Naive thymus-derived CD4-positive, alpha-beta T cell (primary cell): ENCODE results near the gene ARIH2. TPM values are rescaled to one million over a fixed set of nuclear protein-coding genes. Genes with fewer than 3 reads are reported as not detected.
A peak's percentile ranks its signal among the peaks of the same experiment; 100 is the strongest.

Experiments
- ATAC-seq: fragments of 150-1000 bp; cut with Tn5 transposase; 2 replicates; pipeline ENCODE4 v1.10.0; 2021; ENCODE audit warnings: mild to moderate bottlenecking, moderate library complexity
- CTCF ChIA-PET: fragments of 350-600 bp; sonication (Branson Sonifier 250); formaldehyde crosslinking; loops from one replicate; lab custom pipeline; 2021; ENCODE audit warnings: antibody characterized with exemption; lab: Charles Lee
- POLR2A ChIA-PET: fragments of 350-600 bp; sonication (Branson Sonifier 250); formaldehyde crosslinking; loops from one replicate; lab custom pipeline; 2021; ENCODE audit warnings: antibody characterized with exemption, inconsistent platforms; lab: Charles Lee
- DNase-seq, 9 donors: peaks; one replicate each; pipeline versions ENCODE4 v3.0.0 to v3.0.0-alpha.2; 2020 to 2022; ENCODE audit warnings: mixed read lengths in 1 of 9
- H3K27ac ChIP-seq: one replicate; pipeline ENCODE4 v1.7.0; 2013; ENCODE audit warnings: mild to moderate bottlenecking, low read depth, low read length, moderate library complexity
- H3K27me3 ChIP-seq, 2 donors: one replicate each; pipeline ENCODE4 v1.7.0; 2013; ENCODE audit warnings: low read length in 2 of 2, mild to moderate bottlenecking in 2 of 2, moderate library complexity in 2 of 2; ENCODE audit not compliant: control insufficient read depth in 2 of 2, insufficient read depth in 2 of 2
- H3K36me3 ChIP-seq, 3 experiments: 1 replicate in 2 of 3; 2 replicates in 1 of 3; pipeline ENCODE4 v1.7.0; 2013; ENCODE audit warnings: low read length in 3 of 3, mild to moderate bottlenecking in 3 of 3, moderate library complexity in 1 of 3; ENCODE audit not compliant: insufficient read depth in 3 of 3, control insufficient read depth in 2 of 3
- H3K4me1 ChIP-seq, 2 donors: one replicate each; pipeline ENCODE4 v1.7.0; 2013; ENCODE audit warnings: low read length in 2 of 2, mild to moderate bottlenecking in 2 of 2, moderate library complexity in 1 of 2; ENCODE audit not compliant: control insufficient read depth in 2 of 2, insufficient read depth in 2 of 2
- H3K4me3 ChIP-seq: 2 replicates; pipeline ENCODE4 v1.7.0; 2013; ENCODE audit warnings: mild to moderate bottlenecking, low read length
- H3K9me3 ChIP-seq, 3 experiments: 1 replicate in 2 of 3; 2 replicates in 1 of 3; pipeline ENCODE4 v1.7.0; 2013; ENCODE audit warnings: low read length in 3 of 3; ENCODE audit not compliant: control insufficient read depth in 2 of 3
- H3K27ac Mint-ChIP-seq, 9 donors: one replicate each; pipeline ENCODE4 v1.8.0; 2020 to 2022; ENCODE audit warnings: mixed read lengths in 9 of 9, mild to moderate bottlenecking in 8 of 9, moderate library complexity in 5 of 9, inconsistent platforms in 2 of 9
- H3K27me3 Mint-ChIP-seq, 5 donors: one replicate each; pipeline ENCODE4 v1.8.0; 2021 to 2022; ENCODE audit warnings: mixed read lengths in 5 of 5, mild to moderate bottlenecking in 1 of 5
- H3K36me3 Mint-ChIP-seq, 5 donors: one replicate each; pipeline ENCODE4 v1.8.0; 2020 to 2022; ENCODE audit warnings: mixed read lengths in 5 of 5, mild to moderate bottlenecking in 3 of 5, inconsistent platforms in 1 of 5
- H3K4me1 Mint-ChIP-seq, 7 donors: one replicate each; pipeline ENCODE4 v1.8.0; 2020 to 2022; ENCODE audit warnings: mixed read lengths in 7 of 7, mild to moderate bottlenecking in 3 of 7, inconsistent platforms in 1 of 7
- H3K4me3 Mint-ChIP-seq, 10 donors: one replicate each; pipeline ENCODE4 v1.8.0; 2020 to 2022; ENCODE audit warnings: mild to moderate bottlenecking in 10 of 10, mixed read lengths in 10 of 10, moderate library complexity in 6 of 10, inconsistent platforms in 2 of 10
- H3K9me3 Mint-ChIP-seq, 11 donors: one replicate each; pipeline ENCODE4 v1.8.0; 2020 to 2022; ENCODE audit warnings: mixed read lengths in 11 of 11, mild to moderate bottlenecking in 4 of 11, inconsistent platforms in 1 of 11, moderate library complexity in 1 of 11
- intact Hi-C, 2 donors: fragments of 100-400 bp; cut with micrococcal nuclease; formaldehyde crosslinking; loops; one replicate each; pipeline ENCODE4 v1.15.1; 2023
- polyA plus RNA-seq, 2 donors: library from polyadenylated mRNA; unstranded; fragments of 300-500 nt; fragmentation: Illumina TruSeq; gene quantifications; one replicate each; pipeline ENCODE4 v1.2.3, GENCODE V29; 2021
- total RNA-seq, 6 experiments: library from RNA in 5 of 6; stranded (reverse) in 5 of 6; gene quantifications; 1 replicate in 5 of 6; 2 replicates in 1 of 6; pipeline ENCODE4 v1.2.3 and lab custom pipeline; 2021 to 2026

Gene ARIH2
- total and polyA plus RNA-seq, 7 experiments from 2014 or later: 103 to 189 (median 140) TPM

DNA sequence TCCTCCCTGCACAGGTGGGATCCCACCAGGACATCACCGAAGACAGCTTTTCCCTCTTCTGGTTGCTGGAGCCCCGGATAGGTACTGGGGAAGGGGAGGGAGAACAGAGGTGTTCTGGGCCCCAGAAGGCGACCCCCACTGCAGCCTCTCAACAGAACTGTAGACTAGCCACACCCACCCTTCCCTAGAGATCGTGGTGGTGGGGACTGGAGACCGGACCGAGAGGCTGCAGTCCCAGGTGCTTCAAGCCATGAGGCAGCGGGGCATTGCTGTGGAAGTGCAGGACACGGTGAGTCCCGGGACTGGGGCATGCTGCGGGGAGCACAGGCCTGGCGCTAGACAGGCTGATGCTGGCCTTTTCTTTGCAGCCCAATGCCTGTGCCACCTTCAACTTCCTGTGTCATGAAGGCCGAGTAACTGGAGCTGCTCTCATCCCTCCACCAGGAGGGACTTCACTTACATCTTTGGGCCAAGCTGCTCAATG lies 104.1 kb downstream of the ARIH2 start:
- Histone ChIP-seq H3K36me3 (peaks cover 10 to 46% (median 11%) of the 10 kb centered on the region in 3 experiments), H3K4me3 (peak overlapping the region; percentile 99), H3K4me1 (peaks cover 18 to 19% of the 10 kb centered on the region in 2 donors), H3K9me3 (no peaks in the 10 kb centered on the region), H3K27me3 (no peaks in the 10 kb centered on the region), H3K27ac (peak overlapping the region; percentile 98)
- intact Hi-C loops: loop anchor here (1.0 to 10.0 kb wide), 5 partner anchors 136 to 1332 kb away; partner anchors contain the start of genes PFKFB4 (in 2 of the 2), CYB561D2 (in 1 of the 2), HYAL3 (in 1 of the 2) and NAA80 (in 1 of the 2)
- peak overlapping the region; percentile 92 to 99 (median 97) for H3K4me3 Mint-ChIP-seq
- ChIA-PET CTCF (interaction anchor here (0.6 to 5.9 kb wide), 10 partner anchors 9 to 148 kb away, joined by 3 to 51 read pairs (median 6); partner anchors contain the start of genes P4HTM, QRICH1 and WDR6), POLR2A (interaction anchor here (1.1 to 11.9 kb wide), 14 partner anchors 10 to 532 kb away, joined by 3 to 247 read pairs (median 13); partner anchors contain the start of genes BSN, IP6K2, P4HTM and QARS1)
- peak overlapping the region; percentile 95 to 99 (median 98) for H3K27ac Mint-ChIP-seq
- H3K36me3 Mint-ChIP-seq: peaks cover 0 to 31% (median 0%) of the 10 kb centered on the region in 5 donors
- peaks cover 18 to 60% (median 47%) of the 10 kb centered on the region in 7 donors for H3K4me1 Mint-ChIP-seq
- no peaks in the 10 kb centered on the region for H3K9me3 Mint-ChIP-seq
- peaks cover 0 to 2% (median 0%) of the 10 kb centered on the region in 5 donors for H3K27me3 Mint-ChIP-seq
- no peak for ATAC-seq
- DNase-seq: no peak

GRCh38 chr3:49023775-49024174 lies 105.1 kb downstream of the ARIH2 start:
- H3K9me3 Mint-ChIP-seq: no peaks in the 10 kb centered on the region
- H3K27me3 ChIP-seq: no peaks in the 10 kb centered on the region
- no peak overlapping the region for H3K27ac ChIP-seq
- DNase-seq (no peak), ATAC-seq (no peak)
- H3K4me1 Mint-ChIP-seq: peaks cover 16 to 68% (median 52%) of the 10 kb centered on the region in 7 donors
- peaks cover 25 to 26% of the 10 kb centered on the region in 2 donors for H3K4me1 ChIP-seq
- peaks cover 0 to 32% (median 0%) of the 10 kb centered on the region in 5 donors for H3K36me3 Mint-ChIP-seq
- H3K4me3 Mint-ChIP-seq: peak overlapping the region; percentile 50 to 99 (median 97)
- intact Hi-C loops: loop anchor here (5.0 to 10.0 kb wide), 3 partner anchors 466 to 1331 kb away; partner anchors contain the start of genes PFKFB4 (in 2 of the 2), CYB561D2 (in 1 of the 2), HYAL3 (in 1 of the 2) and NAA80 (in 1 of the 2)
- ChIA-PET CTCF (interaction anchor here (5.9 kb wide), 1 partner anchor 34 kb away, joined by 51 read pairs; the partner anchor contains the start of gene P4HTM), POLR2A (interaction anchor here (0.6 to 11.9 kb wide), 11 partner anchors 9 to 1276 kb away, joined by 3 to 179 read pairs (median 4); partner anchors contain the start of genes BSN, P4HTM, USP4 and WDR6)
- H3K27me3 Mint-ChIP-seq: peaks cover 0 to 2% (median 0%) of the 10 kb centered on the region in 5 donors
- no peak overlapping the region for H3K4me3 ChIP-seq
- H3K9me3 ChIP-seq: no peaks in the 10 kb centered on the region
- H3K27ac Mint-ChIP-seq: peak overlapping the region in 6 of 9 donors; percentile 60 to 98 (median 95)
- H3K36me3 ChIP-seq: peaks cover 10 to 46% (median 11%) of the 10 kb centered on the region in 3 experiments

- Mint-ChIP-seq H3K27me3 (peaks cover 0 to 2% (median 0%) of the 10 kb centered on the region in 5 donors), H3K4me1 (peaks cover 19 to 71% (median 53%) of the 10 kb centered on the region in 7 donors), H3K4me3 (peak overlapping the region in 3 of 10 donors; percentile 92 to 97 (median 97)), H3K36me3 (peaks cover 0 to 33% (median 4%) of the 10 kb centered on the region in 5 donors), H3K9me3 (peaks cover 0 to 6% (median 0%) of the 10 kb centered on the region in 11 donors), H3K27ac (peak overlapping the region in 4 of 9 donors; percentile 36 to 97 (median 84))
- intact Hi-C loops: loop anchor here (5.0 to 10.0 kb wide), 3 partner anchors 467 to 1330 kb away; partner anchors contain the start of genes PFKFB4 (in 2 of the 2), CYB561D2 (in 1 of the 2), HYAL3 (in 1 of the 2) and NAA80 (in 1 of the 2)
- H3K27me3 ChIP-seq: no peaks in the 10 kb centered on the region
- peaks cover 25 to 27% of the 10 kb centered on the region in 2 donors for H3K4me1 ChIP-seq
- no peaks in the 10 kb centered on the region for H3K9me3 ChIP-seq
- DNase-seq: no peak
- H3K36me3 ChIP-seq: peaks cover 10 to 46% (median 11%) of the 10 kb centered on the region in 3 experiments
- POLR2A ChIA-PET: interaction anchor here (0.6 to 11.9 kb wide), 9 partner anchors 16 to 1275 kb away, joined by 3 to 179 read pairs (median 4); partner anchors contain the start of genes BSN, P4HTM, USP4 and WDR6
- H3K27ac ChIP-seq: no peak overlapping the region
- ATAC-seq: no peak
- H3K4me3 ChIP-seq: no peak overlapping the region
- CTCF ChIA-PET: interaction anchor here (5.9 kb wide), 1 partner anchor 35 kb away, joined by 51 read pairs; the partner anchor contains the start of gene P4HTM
These were observed 105.8 kb downstream of the ARIH2 start for GRCh38 chr3:49024449-49024848.

DNA sequence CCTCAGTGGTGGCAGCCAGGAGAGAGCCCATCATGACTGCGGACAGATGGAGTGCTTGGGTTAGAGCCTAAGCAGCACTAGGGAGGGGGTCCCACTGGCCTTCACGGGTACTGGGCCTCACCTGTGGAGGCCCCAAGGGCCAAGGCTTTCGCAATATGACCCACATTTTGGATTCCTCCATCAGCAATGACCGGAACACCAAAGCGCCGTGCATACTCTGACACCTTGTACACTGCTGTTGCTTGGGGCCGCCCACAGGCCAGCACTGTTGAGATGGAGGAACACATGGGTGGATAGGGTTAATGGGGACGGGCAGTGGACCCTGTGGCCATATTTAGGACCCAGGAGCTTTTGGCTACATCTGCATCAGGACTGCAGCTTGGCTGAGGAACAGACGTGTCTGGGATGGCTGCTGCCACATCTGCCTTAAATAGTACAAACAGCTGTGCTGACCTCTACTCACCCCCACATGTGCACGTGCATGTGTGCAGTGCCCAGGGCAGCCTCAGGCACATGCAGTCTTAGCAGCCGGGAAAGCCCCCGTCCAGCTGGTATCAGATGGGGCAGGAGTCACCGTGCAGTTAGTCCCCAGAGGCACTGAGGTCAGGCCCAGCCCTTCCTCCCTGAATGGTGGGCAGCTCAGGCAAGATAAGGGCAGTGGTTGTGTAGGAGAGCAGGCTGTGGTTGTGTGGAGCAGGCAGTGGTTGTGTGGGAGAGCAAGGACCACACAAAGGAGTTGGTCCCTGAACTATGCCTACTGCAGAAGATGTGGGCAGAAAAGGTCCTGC lies 106.6 kb downstream of the ARIH2 start:
- Mint-ChIP-seq H3K36me3 (peaks cover 0 to 34% (median 5%) of the 10 kb centered on the region in 5 donors), H3K4me3 (peak overlapping the region in 2 of 10 donors; percentile 6 to 63), H3K4me1 (peaks cover 20 to 69% (median 48%) of the 10 kb centered on the region in 7 donors), H3K9me3 (peaks cover 0 to 6% (median 0%) of the 10 kb centered on the region in 11 donors), H3K27ac (peak overlapping the region in 5 of 9 donors; percentile 16 to 74 (median 51)), H3K27me3 (peaks cover 0 to 2% (median 0%) of the 10 kb centered on the region in 5 donors)
- peaks cover 10 to 49% (median 11%) of the 10 kb centered on the region in 3 experiments for H3K36me3 ChIP-seq
- no peak overlapping the region for H3K4me3 ChIP-seq
- no peak overlapping the region for H3K27ac ChIP-seq
- ChIA-PET POLR2A (interaction anchor here (0.6 to 11.9 kb wide), 10 partner anchors 8 to 315 kb away, joined by 3 to 179 read pairs (median 4); partner anchors contain the start of genes P4HTM, USP4 and WDR6), CTCF (interaction anchor here (5.9 kb wide), 1 partner anchor 36 kb away, joined by 51 read pairs; the partner anchor contains the start of gene P4HTM)
- peaks cover 20 to 23% of the 10 kb centered on the region in 2 donors for H3K4me1 ChIP-seq
- DNase-seq: no peak
- no peaks in the 10 kb centered on the region for H3K9me3 ChIP-seq
- no peaks in the 10 kb centered on the region for H3K27me3 ChIP-seq
- no peak for ATAC-seq
- intact Hi-C loops: loop anchor here in 1 of 2 donors (5.0 to 10.0 kb wide), 2 partner anchors 132 to 1330 kb away; partner anchors contain the start of genes CYB561D2, NPRL2 and TMEM115

GRCh38 chr3:49025793-49026520 lies 107.3 kb downstream of the ARIH2 start:
- H3K9me3 ChIP-seq: no peaks in the 10 kb centered on the region
- Mint-ChIP-seq H3K4me3 (peak overlapping the region in 1 of 10 donors; percentile 63), H3K4me1 (peaks cover 15 to 67% (median 45%) of the 10 kb centered on the region in 7 donors), H3K27ac (peak overlapping the region in 6 of 9 donors; percentile 29 to 81 (median 56)), H3K36me3 (peaks cover 0 to 35% (median 5%) of the 10 kb centered on the region in 5 donors), H3K9me3 (peaks cover 0 to 6% (median 0%) of the 10 kb centered on the region in 11 donors), H3K27me3 (peaks cover 0 to 2% (median 0%) of the 10 kb centered on the region in 5 donors)
- POLR2A ChIA-PET: interaction anchor here (0.7 to 2.5 kb wide), 8 partner anchors 9 to 314 kb away, joined by 3 to 14 read pairs (median 4); partner anchors contain the start of genes USP4 and WDR6
- no peaks in the 10 kb centered on the region for H3K27me3 ChIP-seq
- no peak for DNase-seq
- CTCF ChIA-PET: interaction anchor here (1.2 kb wide), 1 partner anchor 38 kb away, joined by 3 read pairs; no protein-coding TSS in a partner anchor
- no peak overlapping the region for H3K27ac ChIP-seq
- peaks cover 15 to 19% of the 10 kb centered on the region in 2 donors for H3K4me1 ChIP-seq
- intact Hi-C loops: loop anchor here in 1 of 2 donors (5.0 to 10.0 kb wide), 2 partner anchors 131 to 1329 kb away; partner anchors contain the start of genes CYB561D2, NPRL2 and TMEM115
- ATAC-seq: no peak
- H3K4me3 ChIP-seq: no peak overlapping the region
- peaks cover 11 to 57% (median 15%) of the 10 kb centered on the region in 3 experiments for H3K36me3 ChIP-seq
